8988T (cell line): ENCODE data around the gene ADAM21.
"Not testable (repeated sequence)": the region's sequence is repeated elsewhere in the genome, so short reads cannot be mapped to it uniquely, and the experiment has no call there.

ENCODE experiments used
- DNase-seq: peaks from one replicate; pipeline ENCODE4 v3.0.0; 2011

The ADAM21 gene

GRCh38 chr14:70477356-70478105 is 25.6 kb downstream of the ADAM21 start:
- DNase-seq = not testable (repeated sequence)

GRCh38 chr14:70489579-70490200 is 37.7 kb downstream of the ADAM21 start:
- DNase-seq = no peak

- DNase-seq = no peak
These were observed 46.2 kb downstream of the ADAM21 start for GRCh38 chr14:70498191-70498590.
